Liver (tissue), 9 donors: Measurements from ENCODE around the gene ATP6V1F. TPM values are rescaled to one million over a fixed set of nuclear protein-coding genes. Genes with fewer than 3 reads are reported as not detected.

Experiments
- DNase-seq: peaks from one replicate; pipeline ENCODE4 v3.0.0-alpha.2; 2017; ENCODE audit warnings: low spot score
- H3K27ac ChIP-seq, 2 donors: one replicate each; pipeline ENCODE4 v1.7.0; 2013; ENCODE audit warnings: inconsistent platforms in 2 of 2, low read length in 2 of 2, control low read depth in 1 of 2, low read depth in 1 of 2, mild to moderate bottlenecking in 1 of 2
- H3K27me3 ChIP-seq, 4 donors: one replicate each; pipeline versions ENCODE4 v1.6.1 to v1.7.0; 2013; ENCODE audit warnings: low read length in 3 of 4, inconsistent platforms in 1 of 4, mild to moderate bottlenecking in 1 of 4, moderate library complexity in 1 of 4; ENCODE audit not compliant: control insufficient read depth in 4 of 4, insufficient read depth in 4 of 4
- H3K36me3 ChIP-seq, 4 donors: one replicate each; pipeline versions ENCODE4 v1.6.1 to v1.7.0; 2013; ENCODE audit warnings: low read length in 3 of 4, mild to moderate bottlenecking in 3 of 4, low read depth in 1 of 4, moderate library complexity in 1 of 4; ENCODE audit not compliant: control insufficient read depth in 4 of 4, insufficient read depth in 3 of 4
- H3K4me1 ChIP-seq, 4 donors: one replicate each; pipeline versions ENCODE4 v1.6.1 to v1.7.0; 2013; ENCODE audit warnings: low read length in 3 of 4, mild to moderate bottlenecking in 3 of 4, moderate library complexity in 1 of 4; ENCODE audit not compliant: control insufficient read depth in 4 of 4, insufficient read depth in 4 of 4
- H3K4me3 ChIP-seq, 3 donors: one replicate each; pipeline versions ENCODE4 v1.6.1 to v1.7.0; 2013; ENCODE audit warnings: low read length in 3 of 3, control low read depth in 1 of 3, low read depth in 1 of 3, mild to moderate bottlenecking in 1 of 3
- H3K9ac ChIP-seq, 2 donors: one replicate each; pipeline ENCODE4 v1.7.0; 2013; ENCODE audit warnings: low read length in 2 of 2, mild to moderate bottlenecking in 2 of 2, moderate library complexity in 2 of 2, control low read depth in 1 of 2, low read depth in 1 of 2
- H3K9me3 ChIP-seq, 4 donors: one replicate each; pipeline versions ENCODE4 v1.6.1 to v1.7.0; 2013; ENCODE audit warnings: low read length in 3 of 4; ENCODE audit not compliant: control insufficient read depth in 4 of 4
- ATF3 ChIP-seq: IDR thresholded peaks from 2 replicates; pipeline ENCODE4 v1.6.1; 2016; ENCODE audit warnings: antibody characterized with exemption
- CTCF ChIP-seq: fragments of 150-350 bp; IDR thresholded peaks from 2 replicates; pipeline ENCODE4 v1.5.1; 2017; ENCODE audit warnings: improper control_type of control experiment, low read depth, low read length; ENCODE audit not compliant: missing input control
- EGR1 ChIP-seq, 2 donors: IDR thresholded peaks; 2 replicates each; pipeline ENCODE4 v1.6.1; 2016 to 2018; ENCODE audit warnings: antibody characterized with exemption in 2 of 2, low read depth in 2 of 2
- FOXA2 ChIP-seq: IDR thresholded peaks from 2 replicates; pipeline ENCODE4 v1.6.1; 2016; ENCODE audit warnings: antibody characterized with exemption
- GABPA ChIP-seq, 2 donors: IDR thresholded peaks in 1 of 2; conservative IDR thresholded peaks in 1 of 2; 2 replicates each; pipeline ENCODE4 v1.6.1; 2016; ENCODE audit warnings: antibody characterized with exemption in 2 of 2, mild to moderate bottlenecking in 1 of 2, moderate library complexity in 1 of 2
- HNF4A ChIP-seq, 2 donors: conservative IDR thresholded peaks; 2 replicates each; pipeline ENCODE4 v1.6.1; 2016; ENCODE audit warnings: antibody characterized with exemption in 2 of 2, mild to moderate bottlenecking in 2 of 2
- HNF4G ChIP-seq: IDR thresholded peaks from 2 replicates; pipeline ENCODE4 v1.6.1; 2016; ENCODE audit warnings: antibody characterized with exemption
- JUND ChIP-seq, 2 donors: IDR thresholded peaks; 2 replicates each; pipeline ENCODE4 v1.6.1; 2016; ENCODE audit warnings: antibody characterized with exemption in 2 of 2
- MAX ChIP-seq: IDR thresholded peaks from 2 replicates; pipeline ENCODE4 v1.6.1; 2016; ENCODE audit warnings: antibody characterized with exemption
- NR2F2 ChIP-seq: IDR thresholded peaks from 2 replicates; pipeline ENCODE4 v1.6.1; 2016; ENCODE audit warnings: antibody characterized with exemption
- RAD21 ChIP-seq, 2 donors: IDR thresholded peaks; 2 replicates each; pipeline ENCODE4 v1.6.1; 2016; ENCODE audit warnings: antibody characterized with exemption in 2 of 2, mild to moderate bottlenecking in 2 of 2
- REST ChIP-seq: IDR thresholded peaks from 2 replicates; pipeline ENCODE4 v1.6.1; 2016; ENCODE audit warnings: antibody characterized with exemption, mild to moderate bottlenecking
- SP1 ChIP-seq: IDR thresholded peaks from 2 replicates; pipeline ENCODE4 v1.6.1; 2018; ENCODE audit warnings: antibody characterized with exemption, mild to moderate bottlenecking
- TAF1 ChIP-seq: conservative IDR thresholded peaks from 2 replicates; pipeline ENCODE4 v1.6.1; 2016; ENCODE audit warnings: antibody characterized with exemption, mild to moderate bottlenecking
- YY1 ChIP-seq: IDR thresholded peaks from 2 replicates; pipeline ENCODE4 v1.6.1; 2016; ENCODE audit warnings: antibody characterized with exemption, mild to moderate bottlenecking
- ZBTB33 ChIP-seq: IDR thresholded peaks from 2 replicates; pipeline ENCODE4 v1.6.1; 2016; ENCODE audit warnings: antibody characterized with exemption
- WGBS: extraction: QIAGEN DNeasy Blood & Tissue Kit; methylation state at CpG from one replicate; pipeline ENCODE4 v1.1.7; 2013; 5-methylcytosine and 5-hydroxymethylcytosine counted together
- polyA plus RNA-seq, 2 donors: library from polyadenylated mRNA; stranded (reverse) in 1 of 2; unstranded in 1 of 2; fragments of 200-250 nt in 1 of 2; fragments of >200 nt in 1 of 2; fragmentation: Nextera tagmentation in 1 of 2; extraction: Ambion mirVana in 1 of 2; gene quantifications; one replicate each; pipeline versions ENCODE4 v1.2.1 to v1.2.3, GENCODE V29; 2013 to 2015
- total RNA-seq, 2 donors: library from RNA; depleted of rRNA; stranded (reverse); fragments of >200 nt; gene quantifications; one replicate each; pipeline ENCODE4 v1.2.3, GENCODE V29; 2014
- donor health status: healthy.
- donor health status: healthy.
- donor health status: healthy.
- donor health status: healthy.
- donor health status: healthy.

ATP6V1F gene
- total and polyA plus RNA-seq, 4 donors, result 23.1 to 111 (median 47.1) TPM

- H3K9me3 ChIP-seq, result no peaks in the 10 kb centered on the region
- WGBS, result 90% methylated on average over 21 of the region's 21 CpGs
- no peaks in the 10 kb centered on the region for H3K4me1 ChIP-seq
- H3K4me3 ChIP-seq, result no peak overlapping the region
- no peaks in the 10 kb centered on the region for H3K36me3 ChIP-seq
- no peak overlapping the region for H3K27ac ChIP-seq
- H3K27me3 ChIP-seq, result no peaks in the 10 kb centered on the region
- no peak for DNase-seq
- TF ChIP-seq JUND (IDR thresholded peaks at IDR 0.05), result no peak
- no peak for TF ChIP-seq HNF4G
- TF ChIP-seq YY1, result no peak
- TF ChIP-seq FOXA2, result no peak
- no peak for TF ChIP-seq TAF1
- no peak for TF ChIP-seq ATF3
- no peak for TF ChIP-seq RAD21 (IDR thresholded peaks at IDR 0.05)
- no peak for TF ChIP-seq REST
- H3K9ac ChIP-seq, result no peak overlapping the region
Measured at GRCh38 chr7:128854396-128854795, 8.3 kb upstream of the ATP6V1F start.

GRCh38 chr7:128855559-128855958 is 7.1 kb upstream of the ATP6V1F start:
- Histone ChIP-seq H3K9me3 (no peaks in the 10 kb centered on the region), H3K27me3 (no peaks in the 10 kb centered on the region), H3K9ac (no peak overlapping the region), H3K27ac (no peak overlapping the region), H3K36me3 (no peaks in the 10 kb centered on the region), H3K4me3 (no peak overlapping the region), H3K4me1 (no peaks in the 10 kb centered on the region)
- DNase-seq, result no peak
- TF ChIP-seq HNF4G (no peak), EGR1 (IDR thresholded peaks at IDR 0.05; ENCODE audit: low read depth in 2 of 2) (no peak), TAF1 (no peak), JUND (IDR thresholded peaks at IDR 0.05) (no peak), HNF4A (conservative IDR thresholded peaks at IDR 0.05) (no peak), SP1 (no peak), RAD21 (IDR thresholded peaks at IDR 0.05) (no peak), GABPA (IDR thresholded peaks at IDR 0.05 in 1 of 2, conservative IDR thresholded peaks at IDR 0.05 in 1 of 2) (no peak), YY1 (no peak), ATF3 (no peak), ZBTB33 (no peak), REST (no peak), NR2F2 (no peak), MAX (no peak), FOXA2 (no peak), CTCF (no peak)
- 82% methylated on average over 3 of the region's 3 CpGs for WGBS
